ENCODE measurements around the gene RPL36. TPM values are rescaled to one million over a fixed set of nuclear protein-coding genes. Genes with fewer than 3 reads are reported as not detected.

RPL36 gene
- total and polyA plus RNA-seq, 9 of the 15 experiments (the other 6 are each of a cell fraction or from before 2014, with no cell fraction given) = 350 to 3,412 (median 1,507) TPM

DNA sequence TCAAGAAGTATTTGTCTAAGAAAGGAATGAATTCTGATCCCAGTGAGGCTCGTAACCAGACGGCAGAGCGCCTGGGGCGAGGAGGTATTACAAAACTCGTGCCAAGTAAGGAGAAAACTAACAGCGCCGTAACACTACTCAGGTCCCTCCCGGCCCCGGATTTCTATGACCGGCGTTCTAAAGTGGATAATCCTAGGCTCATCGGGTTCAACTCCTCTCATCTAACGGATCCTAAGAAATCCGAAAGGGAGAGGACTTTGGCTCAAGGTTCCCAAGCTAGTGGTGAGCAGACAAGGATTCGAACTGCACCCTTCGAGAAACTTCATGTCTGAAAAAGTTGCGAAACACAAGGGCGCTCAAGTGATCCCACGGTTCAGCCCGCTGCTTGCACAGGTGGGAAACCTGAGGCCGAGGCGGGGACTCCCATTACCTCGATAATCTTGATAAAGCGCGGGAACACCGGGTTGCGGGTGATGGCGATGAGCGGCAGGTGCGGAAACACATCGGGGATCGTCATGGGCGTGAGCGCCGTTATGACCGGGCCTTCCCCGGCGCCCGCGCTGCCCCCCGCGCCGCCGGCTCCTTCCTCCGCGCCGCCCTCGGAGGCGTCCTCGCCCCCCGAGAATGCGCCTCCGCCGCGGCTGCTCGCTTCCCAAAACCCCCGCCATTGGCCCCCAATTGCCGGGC lies 29.3 kb downstream of the RPL36 start (continued):
- TF ChIP-seq NFXL1 (CRISPR knock-in tag; IDR thresholded peaks at IDR 0.05) = no peak
- TF ChIP-seq ETV5 (CRISPR knock-in tag; IDR thresholded peaks at IDR 0.05; ENCODE audit: low read depth) = 0 out of 2 replicates have a peak, but pooled peaks have one; percentile 6
- TF ChIP-seq, protein P1, sequence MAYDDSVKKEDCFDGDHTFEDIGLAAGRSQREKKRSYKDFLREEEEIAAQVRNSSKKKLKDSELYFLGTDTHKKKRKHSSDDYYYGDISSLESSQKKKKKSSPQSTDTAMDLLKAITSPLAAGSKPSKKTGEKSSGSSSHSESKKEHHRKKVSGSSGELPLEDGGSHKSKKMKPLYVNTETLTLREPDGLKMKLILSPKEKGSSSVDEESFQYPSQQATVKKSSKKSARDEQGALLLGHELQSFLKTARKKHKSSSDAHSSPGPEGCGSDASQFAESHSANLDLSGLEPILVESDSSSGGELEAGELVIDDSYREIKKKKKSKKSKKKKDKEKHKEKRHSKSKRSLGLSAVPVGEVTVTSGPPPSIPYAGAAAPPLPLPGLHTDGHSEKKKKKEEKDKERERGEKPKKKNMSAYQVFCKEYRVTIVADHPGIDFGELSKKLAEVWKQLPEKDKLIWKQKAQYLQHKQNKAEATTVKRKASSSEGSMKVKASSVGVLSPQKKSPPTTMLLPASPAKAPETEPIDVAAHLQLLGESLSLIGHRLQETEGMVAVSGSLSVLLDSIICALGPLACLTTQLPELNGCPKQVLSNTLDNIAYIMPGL (CRISPR knock-in tag; IDR thresholded peaks at IDR 0.05) = no peak
- no peak for TF ChIP-seq SMAD1 (IDR thresholded peaks at IDR 0.05; ENCODE audit: low read depth, low read length, partially characterized antibody)
- TF ChIP-seq ZNF655 (CRISPR knock-in tag; IDR thresholded peaks at IDR 0.05) = no peak
- TF ChIP-seq KDM5B (IDR thresholded peaks at IDR 0.05; ENCODE audit: insufficient replicate concordance, low read depth, low read length) = no peak
- peak; percentile 86; the same call in 1 of the 2 replicates for TF ChIP-seq ZBTB43 (CRISPR knock-in tag; IDR thresholded peaks at IDR 0.05)
- no peak for TF ChIP-seq ELF1 (tag; IDR thresholded peaks at IDR 0.05)
- TF ChIP-seq SP1 (CRISPR knock-in tag; IDR thresholded peaks at IDR 0.05) = peak; percentile 0; the same call in 1 of the 2 replicates
- no peak for TF ChIP-seq HDAC3 (IDR thresholded peaks at IDR 0.05; ENCODE audit: borderline replicate concordance, partially characterized antibody)
- TF ChIP-seq, protein P2, sequence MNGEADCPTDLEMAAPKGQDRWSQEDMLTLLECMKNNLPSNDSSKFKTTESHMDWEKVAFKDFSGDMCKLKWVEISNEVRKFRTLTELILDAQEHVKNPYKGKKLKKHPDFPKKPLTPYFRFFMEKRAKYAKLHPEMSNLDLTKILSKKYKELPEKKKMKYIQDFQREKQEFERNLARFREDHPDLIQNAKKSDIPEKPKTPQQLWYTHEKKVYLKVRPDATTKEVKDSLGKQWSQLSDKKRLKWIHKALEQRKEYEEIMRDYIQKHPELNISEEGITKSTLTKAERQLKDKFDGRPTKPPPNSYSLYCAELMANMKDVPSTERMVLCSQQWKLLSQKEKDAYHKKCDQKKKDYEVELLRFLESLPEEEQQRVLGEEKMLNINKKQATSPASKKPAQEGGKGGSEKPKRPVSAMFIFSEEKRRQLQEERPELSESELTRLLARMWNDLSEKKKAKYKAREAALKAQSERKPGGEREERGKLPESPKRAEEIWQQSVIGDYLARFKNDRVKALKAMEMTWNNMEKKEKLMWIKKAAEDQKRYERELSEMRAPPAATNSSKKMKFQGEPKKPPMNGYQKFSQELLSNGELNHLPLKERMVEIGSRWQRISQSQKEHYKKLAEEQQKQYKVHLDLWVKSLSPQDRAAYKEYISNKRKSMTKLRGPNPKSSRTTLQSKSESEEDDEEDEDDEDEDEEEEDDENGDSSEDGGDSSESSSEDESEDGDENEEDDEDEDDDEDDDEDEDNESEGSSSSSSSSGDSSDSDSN (IDR thresholded peaks at IDR 0.05; ENCODE audit: borderline replicate concordance in 1 of 2, low read depth in 2 of 2, low read length in 2 of 2) = 0 out of 4 replicates have a peak, but pooled peaks of 1 of the 2 experiments have one; percentile 52
- TF ChIP-seq CHD1 (IDR thresholded peaks at IDR 0.05; ENCODE audit: low read length) = peak; percentile 22
- TF ChIP-seq ZKSCAN8 (CRISPR knock-in tag; IDR thresholded peaks at IDR 0.05) = no peak
- TF ChIP-seq ZNF12 (CRISPR knock-in tag; IDR thresholded peaks at IDR 0.05) = peak; percentile 22; the same call in 1 of the 2 replicates
- TF ChIP-seq, protein P3, sequence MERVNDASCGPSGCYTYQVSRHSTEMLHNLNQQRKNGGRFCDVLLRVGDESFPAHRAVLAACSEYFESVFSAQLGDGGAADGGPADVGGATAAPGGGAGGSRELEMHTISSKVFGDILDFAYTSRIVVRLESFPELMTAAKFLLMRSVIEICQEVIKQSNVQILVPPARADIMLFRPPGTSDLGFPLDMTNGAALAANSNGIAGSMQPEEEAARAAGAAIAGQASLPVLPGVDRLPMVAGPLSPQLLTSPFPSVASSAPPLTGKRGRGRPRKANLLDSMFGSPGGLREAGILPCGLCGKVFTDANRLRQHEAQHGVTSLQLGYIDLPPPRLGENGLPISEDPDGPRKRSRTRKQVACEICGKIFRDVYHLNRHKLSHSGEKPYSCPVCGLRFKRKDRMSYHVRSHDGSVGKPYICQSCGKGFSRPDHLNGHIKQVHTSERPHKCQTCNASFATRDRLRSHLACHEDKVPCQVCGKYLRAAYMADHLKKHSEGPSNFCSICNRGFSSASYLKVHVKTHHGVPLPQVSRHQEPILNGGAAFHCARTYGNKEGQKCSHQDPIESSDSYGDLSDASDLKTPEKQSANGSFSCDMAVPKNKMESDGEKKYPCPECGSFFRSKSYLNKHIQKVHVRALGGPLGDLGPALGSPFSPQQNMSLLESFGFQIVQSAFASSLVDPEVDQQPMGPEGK (CRISPR knock-in tag; IDR thresholded peaks at IDR 0.05; ENCODE audit: borderline replicate concordance) = no peak
- no peak for TF ChIP-seq KLF1 (tag; IDR thresholded peaks at IDR 0.05)
- TF ChIP-seq BDP1 (IDR thresholded peaks at IDR 0.05; ENCODE audit: insufficient read depth, insufficient read length) = no peak
- TF ChIP-seq ZNF347 (CRISPR knock-in tag; IDR thresholded peaks at IDR 0.05; ENCODE audit: low read depth) = no peak
- no peak for TF ChIP-seq BHLHE40 (IDR thresholded peaks at IDR 0.05; ENCODE audit: low read length)

All from K562 (cell line).